DND-41 (cell line): ENCODE measurements around the gene PPP1R17.

Experiments
- ATAC-seq: fragments of 200-7000 bp; cut with Tn5 transposase; 3 replicates; pipeline ENCODE4 v1.9.1; 2021; ENCODE audit warnings: low read depth; ENCODE audit not compliant: insufficient read depth
- DNase-seq: peaks from one replicate; pipeline ENCODE4 v3.0.0-alpha.2; 2020
- H2AFZ ChIP-seq: 2 replicates; pipeline ENCODE4 v1.6.0; 2012; ENCODE audit warnings: low read depth, low read length
- H3K27ac ChIP-seq: 2 replicates; pipeline ENCODE4 v1.5.1; 2012; ENCODE audit warnings: low read length, inconsistent platforms
- H3K27me3 ChIP-seq: fragments of 200-600 bp; sonication (generic); 2 replicates; pipeline ENCODE4 v1.6.0; 2012; ENCODE audit warnings: low read length, mild to moderate bottlenecking, inconsistent platforms; ENCODE audit not compliant: insufficient read depth, poor library complexity
- H3K36me3 ChIP-seq: 2 replicates; pipeline ENCODE4 v1.5.1; 2012; ENCODE audit warnings: low read length, inconsistent platforms; ENCODE audit not compliant: insufficient read depth
- H3K4me1 ChIP-seq: 2 replicates; pipeline ENCODE4 v1.5.1; 2012; ENCODE audit warnings: mild to moderate bottlenecking, low read length; ENCODE audit not compliant: insufficient read depth
- H3K4me2 ChIP-seq: 2 replicates; pipeline ENCODE4 v1.6.0; 2012; ENCODE audit warnings: mild to moderate bottlenecking, moderate library complexity, low read length, inconsistent platforms; ENCODE audit not compliant: insufficient read depth
- H3K4me3 ChIP-seq, 2 experiments: fragments of 200-600 bp in 1 of 2; shearing (Covaris generic) in 1 of 2; 2 replicates each; pipeline ENCODE4 v1.5.1; 2012 to 2016; ENCODE audit warnings: inconsistent platforms in 2 of 2, low read length in 2 of 2, mild to moderate bottlenecking in 2 of 2, low read depth in 1 of 2, moderate library complexity in 1 of 2
- H3K79me2 ChIP-seq: 2 replicates; pipeline ENCODE4 v1.6.0; 2012; ENCODE audit warnings: low read length, inconsistent platforms; ENCODE audit not compliant: insufficient read depth
- H3K9ac ChIP-seq: 2 replicates; pipeline ENCODE4 v1.6.0; 2012; ENCODE audit warnings: low read depth, mild to moderate bottlenecking, inconsistent platforms, low read length, moderate library complexity
- H3K9me3 ChIP-seq: 2 replicates; pipeline ENCODE4 v1.5.1; 2012; ENCODE audit warnings: low read length, moderate library complexity, mild to moderate bottlenecking, inconsistent platforms; ENCODE audit not compliant: insufficient read depth, severe bottlenecking
- H4K20me1 ChIP-seq: 2 replicates; pipeline ENCODE4 v1.6.0; 2012; ENCODE audit warnings: low read length; ENCODE audit not compliant: insufficient read depth
- EZH2 ChIP-seq: IDR thresholded peaks from 3 replicates; pipeline ENCODE4 v1.6.1; 2012; ENCODE audit warnings: borderline replicate concordance, low read depth, mild to moderate bottlenecking, moderate library complexity, low read length, inconsistent platforms; ENCODE audit not compliant: severe bottlenecking
- TF ChIP-seq, protein P1 (sequence below): IDR thresholded peaks from 2 replicates; pipeline ENCODE4 v1.5.1; 2012; ENCODE audit warnings: borderline replicate concordance, low read length, moderate library complexity, mild to moderate bottlenecking; ENCODE audit not compliant: poor library complexity, severe bottlenecking; ENCODE audit errors: extremely low read depth

Gene PPP1R17

DNA sequence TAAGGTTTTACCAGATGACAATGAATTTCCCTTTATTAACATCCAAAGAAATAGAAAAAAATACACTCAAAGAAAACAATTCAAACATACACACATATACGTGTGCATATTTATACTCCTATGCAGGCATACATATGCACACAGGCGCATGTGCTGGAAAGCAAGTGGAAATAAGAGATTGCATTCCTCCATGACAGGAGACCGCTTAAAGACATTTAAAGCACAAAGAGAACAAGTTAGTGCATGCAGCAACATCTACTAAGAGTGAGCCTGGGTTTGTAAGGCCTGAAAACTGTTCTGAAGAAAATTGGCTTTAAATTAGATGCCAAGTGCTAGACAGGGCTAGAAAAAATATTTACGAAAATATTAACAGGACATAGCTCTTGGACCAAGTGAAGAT lies 40.1 kb upstream of the PPP1R17 start:
- no peaks in the 10 kb centered on the region for H3K79me2 ChIP-seq
- H3K27ac ChIP-seq = no peak overlapping the region
- H3K4me3 ChIP-seq = no peak overlapping the region
- H3K4me2 ChIP-seq = no peak overlapping the region
- TF ChIP-seq, protein P1, sequence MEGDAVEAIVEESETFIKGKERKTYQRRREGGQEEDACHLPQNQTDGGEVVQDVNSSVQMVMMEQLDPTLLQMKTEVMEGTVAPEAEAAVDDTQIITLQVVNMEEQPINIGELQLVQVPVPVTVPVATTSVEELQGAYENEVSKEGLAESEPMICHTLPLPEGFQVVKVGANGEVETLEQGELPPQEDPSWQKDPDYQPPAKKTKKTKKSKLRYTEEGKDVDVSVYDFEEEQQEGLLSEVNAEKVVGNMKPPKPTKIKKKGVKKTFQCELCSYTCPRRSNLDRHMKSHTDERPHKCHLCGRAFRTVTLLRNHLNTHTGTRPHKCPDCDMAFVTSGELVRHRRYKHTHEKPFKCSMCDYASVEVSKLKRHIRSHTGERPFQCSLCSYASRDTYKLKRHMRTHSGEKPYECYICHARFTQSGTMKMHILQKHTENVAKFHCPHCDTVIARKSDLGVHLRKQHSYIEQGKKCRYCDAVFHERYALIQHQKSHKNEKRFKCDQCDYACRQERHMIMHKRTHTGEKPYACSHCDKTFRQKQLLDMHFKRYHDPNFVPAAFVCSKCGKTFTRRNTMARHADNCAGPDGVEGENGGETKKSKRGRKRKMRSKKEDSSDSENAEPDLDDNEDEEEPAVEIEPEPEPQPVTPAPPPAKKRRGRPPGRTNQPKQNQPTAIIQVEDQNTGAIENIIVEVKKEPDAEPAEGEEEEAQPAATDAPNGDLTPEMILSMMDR = no peak
- no peak for TF ChIP-seq EZH2
- no peaks in the 10 kb centered on the region for H3K36me3 ChIP-seq
- ATAC-seq (no peak), DNase-seq (no peak)
- no peaks in the 10 kb centered on the region for H4K20me1 ChIP-seq
- no peak overlapping the region for H3K9ac ChIP-seq
- no peak overlapping the region for H2AFZ ChIP-seq
- peaks cover 2% of the 10 kb centered on the region for H3K27me3 ChIP-seq
- no peaks in the 10 kb centered on the region for H3K4me1 ChIP-seq
- H3K9me3 ChIP-seq = no peaks in the 10 kb centered on the region

DNA sequence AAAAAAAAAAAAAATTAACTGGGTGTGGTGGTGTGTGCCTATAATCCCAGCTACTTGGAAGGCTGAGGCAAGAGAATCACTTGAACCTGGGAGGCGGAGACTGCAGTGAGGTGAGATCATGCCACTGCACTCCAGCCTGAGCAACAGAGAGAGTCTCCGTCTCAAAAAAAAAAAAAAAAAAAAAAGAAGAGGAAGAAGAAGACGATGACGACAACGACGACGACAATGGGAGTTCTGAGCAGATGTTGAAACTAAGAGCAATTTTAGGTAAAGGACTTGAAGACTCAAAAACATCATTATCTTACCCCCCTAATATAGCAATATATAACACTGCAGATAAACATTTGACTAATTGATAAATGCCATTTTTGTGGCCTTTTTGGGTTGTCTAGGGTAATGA lies 39.5 kb upstream of the PPP1R17 start:
- no peaks in the 10 kb centered on the region for H3K9me3 ChIP-seq
- no peak overlapping the region for H3K27ac ChIP-seq
- no peak overlapping the region for H3K4me3 ChIP-seq
- DNase-seq = no peak
- H3K79me2 ChIP-seq = no peaks in the 10 kb centered on the region
- H3K4me2 ChIP-seq = no peak overlapping the region
- no peaks in the 10 kb centered on the region for H4K20me1 ChIP-seq
- TF ChIP-seq EZH2 = no peak
- TF ChIP-seq, protein P1 = no peak
- H3K9ac ChIP-seq = no peak overlapping the region
- no peaks in the 10 kb centered on the region for H3K4me1 ChIP-seq
- no peak overlapping the region for H2AFZ ChIP-seq
- ATAC-seq = no peak
- H3K36me3 ChIP-seq = no peaks in the 10 kb centered on the region
- peaks cover 2% of the 10 kb centered on the region for H3K27me3 ChIP-seq

DNA sequence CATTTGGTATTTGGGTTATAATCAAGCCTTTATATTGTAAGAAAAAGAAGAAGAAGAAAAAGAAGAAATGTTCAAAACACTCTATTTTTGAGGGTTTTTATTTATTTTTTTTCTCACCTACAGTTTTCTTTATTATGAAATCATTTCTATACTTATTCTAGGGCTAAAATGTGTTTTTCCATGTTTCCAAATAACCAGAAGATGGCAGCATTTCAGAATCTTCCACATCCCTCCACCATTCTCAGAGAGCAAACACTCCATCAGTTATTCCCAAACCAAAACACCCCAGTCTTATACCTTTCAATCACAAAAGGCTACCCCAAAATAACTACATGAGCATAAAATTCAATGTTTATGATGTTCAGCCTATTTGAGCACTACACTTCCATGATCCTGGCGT lies 38.7 kb upstream of the PPP1R17 start:
- Histone ChIP-seq H2AFZ (no peak overlapping the region), H3K4me3 (no peak overlapping the region), H3K27me3 (peaks cover 2% of the 10 kb centered on the region), H3K27ac (no peak overlapping the region), H3K36me3 (no peaks in the 10 kb centered on the region), H3K4me1 (no peaks in the 10 kb centered on the region), H3K9ac (no peak overlapping the region), H3K4me2 (no peak overlapping the region), H4K20me1 (no peaks in the 10 kb centered on the region), H3K79me2 (no peaks in the 10 kb centered on the region), H3K9me3 (no peaks in the 10 kb centered on the region)
- DNase-seq (no peak), ATAC-seq (no peak)
- no peak for TF ChIP-seq EZH2
- TF ChIP-seq, protein P1 = peak; percentile 12

DNA sequence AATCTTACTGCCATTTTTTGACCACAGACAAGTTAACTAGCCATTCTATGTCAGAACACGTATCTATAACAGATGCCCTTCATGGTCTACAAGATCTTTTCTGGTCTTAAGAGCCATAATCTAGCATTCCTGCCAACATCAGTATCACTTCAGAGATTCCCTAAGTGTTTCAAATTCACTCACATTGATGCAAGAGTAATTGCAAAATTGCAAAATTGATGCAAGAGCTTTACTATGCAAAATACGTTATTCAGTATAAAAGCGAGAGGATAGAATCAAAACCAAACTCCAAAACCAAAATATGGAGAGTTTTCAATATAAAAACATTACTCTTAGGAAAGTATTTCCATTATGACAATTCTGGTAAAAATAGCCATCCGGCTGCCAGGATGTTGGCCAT lies 38.1 kb upstream of the PPP1R17 start:
- Histone ChIP-seq H3K36me3 (no peaks in the 10 kb centered on the region), H3K9me3 (no peaks in the 10 kb centered on the region), H4K20me1 (no peaks in the 10 kb centered on the region), H3K27me3 (peaks cover 2% of the 10 kb centered on the region), H3K9ac (no peak overlapping the region), H3K4me2 (no peak overlapping the region), H3K79me2 (no peaks in the 10 kb centered on the region), H3K27ac (no peak overlapping the region), H3K4me1 (no peaks in the 10 kb centered on the region), H3K4me3 (no peak overlapping the region), H2AFZ (no peak overlapping the region)
- TF ChIP-seq EZH2 = no peak
- TF ChIP-seq, protein P1 = no peak
- ATAC-seq = no peak
- no peak for DNase-seq
